Nephron progenitor cell (in vitro differentiated cells): ENCODE measurements around the gene UBE3B.

ENCODE experiments used
- DNase-seq: peaks from one replicate; pipeline ENCODE4 v3.0.0; 2021
- H3K27ac Mint-ChIP-seq: 2 replicates; pipeline ENCODE4 v1.8.0; 2021; ENCODE audit warnings: mild to moderate bottlenecking, moderate library complexity, mixed read lengths
- H3K27me3 Mint-ChIP-seq: 2 replicates; pipeline ENCODE4 v1.8.0; 2021; ENCODE audit warnings: mild to moderate bottlenecking, low read depth, mixed read lengths; ENCODE audit not compliant: poor library complexity
- H3K36me3 Mint-ChIP-seq: 2 replicates; pipeline ENCODE4 v1.8.0; 2021; ENCODE audit warnings: low read depth, mixed read lengths
- H3K4me1 Mint-ChIP-seq: 2 replicates; pipeline ENCODE4 v1.8.0; 2021; ENCODE audit warnings: mixed read lengths
- H3K4me3 Mint-ChIP-seq: 2 replicates; pipeline ENCODE4 v1.8.0; 2021; ENCODE audit warnings: mild to moderate bottlenecking, moderate library complexity, mixed read lengths
- H3K9me3 Mint-ChIP-seq: 2 replicates; pipeline ENCODE4 v1.8.0; 2021; ENCODE audit warnings: mild to moderate bottlenecking, moderate library complexity, mixed read lengths
- CTCF ChIP-seq: fragments of 200-600 bp; sonication (generic); IDR thresholded peaks from 2 replicates; pipeline ENCODE4 v1.5.0; 2021; ENCODE audit warnings: antibody characterized with exemption

UBE3B gene

GRCh38 chr12:109521831-109522230 is 44.4 kb downstream of the UBE3B start:
- Mint-ChIP-seq H3K27me3 (peaks cover 4% of the 10 kb centered on the region), H3K36me3 (peaks cover 36% of the 10 kb centered on the region), H3K9me3 (no peaks in the 10 kb centered on the region), H3K27ac (no peak overlapping the region), H3K4me1 (peaks cover 23% of the 10 kb centered on the region), H3K4me3 (no peak overlapping the region)
- no peak for DNase-seq
- no peak for TF ChIP-seq CTCF

GRCh38 chr12:109523071-109523470 is 45.6 kb downstream of the UBE3B start:
- no peak for TF ChIP-seq CTCF
- Mint-ChIP-seq H3K9me3 (no peaks in the 10 kb centered on the region), H3K27me3 (peaks cover 4% of the 10 kb centered on the region), H3K4me1 (peaks cover 30% of the 10 kb centered on the region), H3K36me3 (peaks cover 34% of the 10 kb centered on the region), H3K4me3 (no peak overlapping the region), H3K27ac (no peak overlapping the region)
- DNase-seq, result no peak

GRCh38 chr12:109523504-109523903 is 46.1 kb downstream of the UBE3B start:
- no peak for TF ChIP-seq CTCF
- peaks cover 39% of the 10 kb centered on the region for H3K36me3 Mint-ChIP-seq
- peaks cover 2% of the 10 kb centered on the region for H3K27me3 Mint-ChIP-seq
- H3K4me3 Mint-ChIP-seq, result no peak overlapping the region
- H3K4me1 Mint-ChIP-seq, result peaks cover 30% of the 10 kb centered on the region
- DNase-seq, result no peak
- H3K9me3 Mint-ChIP-seq, result no peaks in the 10 kb centered on the region
- no peak overlapping the region for H3K27ac Mint-ChIP-seq

GRCh38 chr12:109524466-109525278 is 47.2 kb downstream of the UBE3B start:
- Mint-ChIP-seq H3K27ac (peak overlapping the region; percentile 51), H3K4me3 (no peak overlapping the region)
- no peak for DNase-seq

GRCh38 chr12:109525279-109525585 is 47.8 kb downstream of the UBE3B start:
- no peak for TF ChIP-seq CTCF
- peak overlapping the region; percentile 51 for H3K27ac Mint-ChIP-seq
- H3K9me3 Mint-ChIP-seq, result no peaks in the 10 kb centered on the region
- no peak overlapping the region for H3K4me3 Mint-ChIP-seq
- peaks cover 49% of the 10 kb centered on the region for H3K36me3 Mint-ChIP-seq
- H3K4me1 Mint-ChIP-seq, result peaks cover 35% of the 10 kb centered on the region
- no peaks in the 10 kb centered on the region for H3K27me3 Mint-ChIP-seq
- DNase-seq, result no peak

More at GRCh38 chr12:109524466-109525278, 47.2 kb downstream of the UBE3B start:
- Mint-ChIP-seq H3K4me1 (peaks cover 30% of the 10 kb centered on the region), H3K27me3 (no peaks in the 10 kb centered on the region), H3K9me3 (no peaks in the 10 kb centered on the region), H3K36me3 (peaks cover 46% of the 10 kb centered on the region)
- TF ChIP-seq CTCF, result no peak
